ENCODE measurements around the gene UCKL1.
A peak's percentile ranks its signal among the peaks of the same experiment; 100 is the strongest.
"Not testable (repeated sequence)": the region's sequence is repeated elsewhere in the genome, so short reads cannot be mapped to it uniquely, and the experiment has no call there.

UCKL1 gene

GRCh38 chr20:63944078-63944941 lies 11.9 kb downstream of the UCKL1 start:
- no peak for DNase-seq (ENCODE audit: low read depth in 3 of 3, low spot score in 1 of 3)

GRCh38 chr20:63943808-63944077 lies 12.5 kb downstream of the UCKL1 start:
- no peak for DNase-seq (ENCODE audit: low read depth in 3 of 3, low spot score in 1 of 3)

GRCh38 chr20:63942969-63943807 lies 13.0 kb downstream of the UCKL1 start:
- DNase-seq (ENCODE audit: low read depth in 3 of 3, low spot score in 1 of 3), result no peak

GRCh38 chr20:63942250-63942951 lies 13.8 kb downstream of the UCKL1 start:
- DNase-seq (ENCODE audit: low read depth in 3 of 3, low spot score in 1 of 3), result no peak

GRCh38 chr20:63941282-63942081 lies 14.7 kb downstream of the UCKL1 start:
- peak in 2 of 3 donors; percentile 47 to 53 for DNase-seq (ENCODE audit: low read depth in 3 of 3, low spot score in 1 of 3)

GRCh38 chr20:63940472-63941266 lies 15.5 kb downstream of the UCKL1 start:
- DNase-seq (ENCODE audit: low read depth in 3 of 3, low spot score in 1 of 3), result no peak

- DNase-seq (ENCODE audit: low read depth in 3 of 3, low spot score in 1 of 3), result no peak
These were observed 16.1 kb downstream of the UCKL1 start for GRCh38 chr20:63940071-63940471.

GRCh38 chr20:63939061-63939935 lies 16.9 kb downstream of the UCKL1 start:
- no peak for DNase-seq (ENCODE audit: low read depth in 3 of 3, low spot score in 1 of 3)

GRCh38 chr20:63937596-63937995 lies 18.6 kb downstream of the UCKL1 start:
- DNase-seq (ENCODE audit: low read depth in 3 of 3, low spot score in 1 of 3), result no peak

- no peak for DNase-seq (ENCODE audit: low read depth in 3 of 3, low spot score in 1 of 3)
These were observed 20.8 kb downstream of the UCKL1 start for GRCh38 chr20:63935447-63935846.

GRCh38 chr20:63934271-63935068 lies 21.7 kb downstream of the UCKL1 start:
- DNase-seq (ENCODE audit: low read depth in 3 of 3, low spot score in 1 of 3), result no peak

- DNase-seq (ENCODE audit: low read depth in 3 of 3, low spot score in 1 of 3), result no peak
These were observed 22.6 kb downstream of the UCKL1 start for GRCh38 chr20:63933646-63934045.

GRCh38 chr20:63932606-63933160 lies 23.5 kb downstream of the UCKL1 start:
- DNase-seq (ENCODE audit: low read depth in 3 of 3, low spot score in 1 of 3), result no peak

GRCh38 chr20:63931735-63932134 lies 24.5 kb downstream of the UCKL1 start:
- no peak for DNase-seq (ENCODE audit: low read depth in 3 of 3, low spot score in 1 of 3)

- DNase-seq (ENCODE audit: low read depth in 3 of 3, low spot score in 1 of 3), result no peak
These were observed 25.2 kb downstream of the UCKL1 start for GRCh38 chr20:63930971-63931553.

- not testable (repeated sequence) for DNase-seq (ENCODE audit: low read depth in 3 of 3, low spot score in 1 of 3)
These were observed 26.7 kb downstream of the UCKL1 start for GRCh38 chr20:63929473-63929883.

GRCh38 chr20:63929071-63929470 lies 27.1 kb downstream of the UCKL1 start:
- DNase-seq (ENCODE audit: low read depth in 3 of 3, low spot score in 1 of 3), result no peak

- DNase-seq (ENCODE audit: low read depth in 3 of 3, low spot score in 1 of 3), result no peak
These were observed 29.9 kb downstream of the UCKL1 start for GRCh38 chr20:63926298-63926697.
